ENCODE measurements around the gene MACROD2.

Gene MACROD2

GRCh38 chr20:14413835-14414234, 418.5 kb downstream of the MACROD2 start:
- TF ChIP-seq POLR2AphosphoS5 (IDR thresholded peaks at IDR 0.05; ENCODE audit: low read depth, low read length) (no peak), TAF1 (IDR thresholded peaks at IDR 0.05; ENCODE audit: borderline replicate concordance, insufficient read depth, low read length) (no peak), SIN3A (IDR thresholded peaks at IDR 0.05; ENCODE audit: borderline replicate concordance, insufficient read depth, low read length) (no peak), FOXP2 (optimal IDR thresholded peaks at IDR 0.05; ENCODE audit: borderline replicate concordance, extremely low read depth, extremely low read length, insufficient read depth) (no peak)
- TF ChIP-seq, protein P1, sequence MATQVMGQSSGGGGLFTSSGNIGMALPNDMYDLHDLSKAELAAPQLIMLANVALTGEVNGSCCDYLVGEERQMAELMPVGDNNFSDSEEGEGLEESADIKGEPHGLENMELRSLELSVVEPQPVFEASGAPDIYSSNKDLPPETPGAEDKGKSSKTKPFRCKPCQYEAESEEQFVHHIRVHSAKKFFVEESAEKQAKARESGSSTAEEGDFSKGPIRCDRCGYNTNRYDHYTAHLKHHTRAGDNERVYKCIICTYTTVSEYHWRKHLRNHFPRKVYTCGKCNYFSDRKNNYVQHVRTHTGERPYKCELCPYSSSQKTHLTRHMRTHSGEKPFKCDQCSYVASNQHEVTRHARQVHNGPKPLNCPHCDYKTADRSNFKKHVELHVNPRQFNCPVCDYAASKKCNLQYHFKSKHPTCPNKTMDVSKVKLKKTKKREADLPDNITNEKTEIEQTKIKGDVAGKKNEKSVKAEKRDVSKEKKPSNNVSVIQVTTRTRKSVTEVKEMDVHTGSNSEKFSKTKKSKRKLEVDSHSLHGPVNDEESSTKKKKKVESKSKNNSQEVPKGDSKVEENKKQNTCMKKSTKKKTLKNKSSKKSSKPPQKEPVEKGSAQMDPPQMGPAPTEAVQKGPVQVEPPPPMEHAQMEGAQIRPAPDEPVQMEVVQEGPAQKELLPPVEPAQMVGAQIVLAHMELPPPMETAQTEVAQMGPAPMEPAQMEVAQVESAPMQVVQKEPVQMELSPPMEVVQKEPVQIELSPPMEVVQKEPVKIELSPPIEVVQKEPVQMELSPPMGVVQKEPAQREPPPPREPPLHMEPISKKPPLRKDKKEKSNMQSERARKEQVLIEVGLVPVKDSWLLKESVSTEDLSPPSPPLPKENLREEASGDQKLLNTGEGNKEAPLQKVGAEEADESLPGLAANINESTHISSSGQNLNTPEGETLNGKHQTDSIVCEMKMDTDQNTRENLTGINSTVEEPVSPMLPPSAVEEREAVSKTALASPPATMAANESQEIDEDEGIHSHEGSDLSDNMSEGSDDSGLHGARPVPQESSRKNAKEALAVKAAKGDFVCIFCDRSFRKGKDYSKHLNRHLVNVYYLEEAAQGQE (IDR thresholded peaks at IDR 0.05; ENCODE audit: insufficient read depth in 1 of 2, low read depth in 2 of 2, low read length in 2 of 2): no peak

- TF ChIP-seq, protein P1 (IDR thresholded peaks at IDR 0.05; ENCODE audit: insufficient read depth in 1 of 2, low read depth in 2 of 2, low read length in 2 of 2): no peak
- no peak for TF ChIP-seq TAF1 (IDR thresholded peaks at IDR 0.05; ENCODE audit: borderline replicate concordance, insufficient read depth, low read length)
- no peak for TF ChIP-seq SIN3A (IDR thresholded peaks at IDR 0.05; ENCODE audit: borderline replicate concordance, insufficient read depth, low read length)
- no peak for TF ChIP-seq POLR2AphosphoS5 (IDR thresholded peaks at IDR 0.05; ENCODE audit: low read depth, low read length)
- no peak for TF ChIP-seq FOXP2 (optimal IDR thresholded peaks at IDR 0.05; ENCODE audit: borderline replicate concordance, extremely low read depth, extremely low read length, insufficient read depth)
Observed at GRCh38 chr20:14414560-14414959, 419.2 kb downstream of the MACROD2 start.

- TF ChIP-seq, protein P1 (IDR thresholded peaks at IDR 0.05; ENCODE audit: insufficient read depth in 1 of 2, low read depth in 2 of 2, low read length in 2 of 2): no peak
- TF ChIP-seq TAF1 (IDR thresholded peaks at IDR 0.05; ENCODE audit: borderline replicate concordance, insufficient read depth, low read length) (no peak), POLR2AphosphoS5 (IDR thresholded peaks at IDR 0.05; ENCODE audit: low read depth, low read length) (no peak), FOXP2 (optimal IDR thresholded peaks at IDR 0.05; ENCODE audit: borderline replicate concordance, extremely low read depth, extremely low read length, insufficient read depth) (no peak), SIN3A (IDR thresholded peaks at IDR 0.05; ENCODE audit: borderline replicate concordance, insufficient read depth, low read length) (no peak)
Observed at GRCh38 chr20:14415467-14415866, 420.2 kb downstream of the MACROD2 start.

DNA sequence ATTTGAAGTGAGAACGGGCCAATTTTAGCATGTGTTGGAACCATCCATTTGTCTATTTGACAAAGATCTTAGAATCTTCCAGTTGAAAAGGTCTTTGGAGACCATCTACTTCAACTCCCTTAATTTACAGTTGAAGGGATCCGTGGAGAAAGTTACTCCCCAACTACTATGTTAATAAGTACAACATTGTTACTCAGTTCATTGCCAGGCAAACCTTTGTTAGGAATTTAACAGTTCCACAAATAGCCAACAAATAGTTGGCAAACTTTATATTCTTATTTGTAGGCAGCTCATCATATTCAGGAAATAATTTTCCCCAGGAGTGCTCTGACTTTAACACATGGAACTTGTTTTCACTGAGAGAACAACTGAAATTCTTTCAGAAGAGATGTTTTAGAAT, 423.1 kb downstream of the MACROD2 start:
- TF ChIP-seq TAF1 (IDR thresholded peaks at IDR 0.05; ENCODE audit: borderline replicate concordance, insufficient read depth, low read length) (no peak), POLR2AphosphoS5 (IDR thresholded peaks at IDR 0.05; ENCODE audit: low read depth, low read length) (no peak), SIN3A (IDR thresholded peaks at IDR 0.05; ENCODE audit: borderline replicate concordance, insufficient read depth, low read length) (no peak), FOXP2 (optimal IDR thresholded peaks at IDR 0.05; ENCODE audit: borderline replicate concordance, extremely low read depth, extremely low read length, insufficient read depth) (no peak)
- TF ChIP-seq, protein P1 (IDR thresholded peaks at IDR 0.05; ENCODE audit: insufficient read depth in 1 of 2, low read depth in 2 of 2, low read length in 2 of 2): no peak

GRCh38 chr20:14422892-14423291, 427.6 kb downstream of the MACROD2 start:
- TF ChIP-seq POLR2AphosphoS5 (IDR thresholded peaks at IDR 0.05; ENCODE audit: low read depth, low read length) (no peak), FOXP2 (optimal IDR thresholded peaks at IDR 0.05; ENCODE audit: borderline replicate concordance, extremely low read depth, extremely low read length, insufficient read depth) (no peak), SIN3A (IDR thresholded peaks at IDR 0.05; ENCODE audit: borderline replicate concordance, insufficient read depth, low read length) (no peak), TAF1 (IDR thresholded peaks at IDR 0.05; ENCODE audit: borderline replicate concordance, insufficient read depth, low read length) (no peak)
- TF ChIP-seq, protein P1 (IDR thresholded peaks at IDR 0.05; ENCODE audit: insufficient read depth in 1 of 2, low read depth in 2 of 2, low read length in 2 of 2): no peak
